ENCODE measurements around the gene KLHDC3.
A peak's percentile ranks its signal among the peaks of the same experiment; 100 is the strongest.

Gene KLHDC3, protein sequence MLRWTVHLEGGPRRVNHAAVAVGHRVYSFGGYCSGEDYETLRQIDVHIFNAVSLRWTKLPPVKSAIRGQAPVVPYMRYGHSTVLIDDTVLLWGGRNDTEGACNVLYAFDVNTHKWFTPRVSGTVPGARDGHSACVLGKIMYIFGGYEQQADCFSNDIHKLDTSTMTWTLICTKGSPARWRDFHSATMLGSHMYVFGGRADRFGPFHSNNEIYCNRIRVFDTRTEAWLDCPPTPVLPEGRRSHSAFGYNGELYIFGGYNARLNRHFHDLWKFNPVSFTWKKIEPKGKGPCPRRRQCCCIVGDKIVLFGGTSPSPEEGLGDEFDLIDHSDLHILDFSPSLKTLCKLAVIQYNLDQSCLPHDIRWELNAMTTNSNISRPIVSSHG

DNA sequence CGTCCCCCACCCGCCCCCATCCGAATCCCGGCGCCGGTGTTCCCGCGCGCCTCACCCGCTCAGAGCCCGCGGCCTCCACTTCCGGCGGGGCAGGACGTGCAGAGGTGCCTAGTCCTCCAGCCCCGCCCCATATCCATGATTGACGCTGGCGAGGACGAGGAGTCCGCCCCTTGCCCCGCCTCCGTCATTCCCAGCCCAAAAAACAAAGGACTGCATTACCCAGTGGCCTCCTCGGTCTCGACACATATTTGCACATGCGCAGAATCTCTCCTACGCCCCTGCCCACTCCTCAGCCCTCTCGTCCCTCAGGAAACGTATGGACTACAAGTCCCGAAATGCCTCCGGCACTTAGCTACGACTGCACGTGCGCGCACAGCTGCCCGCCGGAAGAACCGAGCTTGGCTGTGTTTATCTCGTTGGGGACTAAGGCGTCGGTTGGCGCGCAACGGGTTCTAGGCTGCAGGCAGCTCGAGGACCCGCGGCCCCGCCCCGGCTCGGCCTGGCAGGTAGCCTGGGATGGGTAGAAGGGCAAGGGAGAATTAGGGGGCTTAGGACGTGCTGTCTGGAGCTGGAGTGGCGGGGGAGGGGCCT, at the start of gene KLHDC3, which contains the start of gene MEA1:
Gene KLHDC3 (plus strand): TSS at position 407 of the 591 bp plus-strand sequence. CDS start 2,944 bp downstream, outside the sequence.
Gene MEA1 (minus strand): TSS at position 104 of the 591 bp plus-strand sequence. CDS start 133 bp downstream, outside the sequence.
- peak; percentile 96 to 99 for DNase-seq

DNA sequence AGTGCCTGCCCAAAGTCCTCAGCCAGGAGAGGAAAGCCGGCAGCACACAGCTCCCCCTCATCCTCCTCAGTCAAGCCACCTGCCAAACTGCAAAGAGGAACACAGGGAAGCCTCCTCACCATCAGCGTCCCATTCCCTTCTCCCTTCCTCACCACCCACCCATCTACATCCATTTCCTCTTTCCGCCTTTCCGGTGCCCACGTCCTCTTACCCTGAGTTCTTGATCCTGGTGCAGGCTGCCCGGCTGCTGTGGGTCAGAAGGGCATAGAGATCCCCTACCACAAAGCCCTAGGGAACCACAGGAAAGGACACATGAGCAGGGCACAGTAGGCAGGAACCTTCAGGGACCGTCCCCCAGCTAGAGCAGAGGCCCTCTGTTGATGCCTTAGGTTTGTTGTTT, 47.5 kb upstream of the KLHDC3 start:
- DNase-seq: no peak

DNA sequence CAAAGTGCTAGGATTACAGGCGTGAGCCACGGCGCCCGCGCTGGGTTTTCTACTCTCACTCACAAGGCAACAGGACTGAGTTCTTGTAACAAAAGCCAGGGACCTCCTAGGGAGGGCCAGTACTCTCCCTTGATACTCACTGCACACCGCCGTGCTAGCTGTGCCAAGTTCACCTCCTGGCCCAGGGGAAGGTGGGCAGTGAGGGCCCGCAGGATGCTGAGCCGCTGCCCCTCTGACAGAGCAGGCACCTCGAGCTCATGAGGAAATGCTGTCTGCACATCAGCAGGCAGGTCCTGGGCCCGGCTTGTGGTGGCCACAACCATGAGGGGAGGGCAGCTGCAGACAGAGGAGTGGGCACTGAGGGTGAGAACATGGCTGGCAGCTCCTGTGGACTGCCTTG, 46.8 kb upstream of the KLHDC3 start:
- no peak for DNase-seq

GRCh38 chr6:42968126-42968701, 45.8 kb upstream of the KLHDC3 start:
- no peak for DNase-seq

GRCh38 chr6:42968783-42969182, 45.3 kb upstream of the KLHDC3 start:
- no peak for DNase-seq

- no peak for DNase-seq
These were observed 44.6 kb upstream of the KLHDC3 start for GRCh38 chr6:42969431-42969830.

DNA sequence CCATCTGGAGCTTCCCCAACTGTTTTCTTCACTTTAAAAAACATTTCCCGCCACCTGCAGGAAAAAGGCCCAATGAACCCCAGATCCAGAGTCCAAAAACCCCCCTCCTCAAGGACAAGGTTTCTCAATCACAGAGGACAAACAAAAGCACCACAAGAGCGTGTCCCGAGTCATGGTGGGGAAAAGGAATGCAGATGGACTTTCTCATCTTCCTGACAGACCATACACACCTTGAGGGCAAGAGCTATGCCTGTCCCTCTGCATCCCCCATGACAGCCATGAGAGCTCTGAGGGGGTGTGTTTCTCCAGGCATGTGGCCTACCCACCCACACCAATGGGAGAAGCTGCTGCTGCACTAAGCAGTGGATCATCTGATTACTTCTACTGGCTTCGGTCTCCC, 44.1 kb upstream of the KLHDC3 start:
- DNase-seq: no peak

DNA sequence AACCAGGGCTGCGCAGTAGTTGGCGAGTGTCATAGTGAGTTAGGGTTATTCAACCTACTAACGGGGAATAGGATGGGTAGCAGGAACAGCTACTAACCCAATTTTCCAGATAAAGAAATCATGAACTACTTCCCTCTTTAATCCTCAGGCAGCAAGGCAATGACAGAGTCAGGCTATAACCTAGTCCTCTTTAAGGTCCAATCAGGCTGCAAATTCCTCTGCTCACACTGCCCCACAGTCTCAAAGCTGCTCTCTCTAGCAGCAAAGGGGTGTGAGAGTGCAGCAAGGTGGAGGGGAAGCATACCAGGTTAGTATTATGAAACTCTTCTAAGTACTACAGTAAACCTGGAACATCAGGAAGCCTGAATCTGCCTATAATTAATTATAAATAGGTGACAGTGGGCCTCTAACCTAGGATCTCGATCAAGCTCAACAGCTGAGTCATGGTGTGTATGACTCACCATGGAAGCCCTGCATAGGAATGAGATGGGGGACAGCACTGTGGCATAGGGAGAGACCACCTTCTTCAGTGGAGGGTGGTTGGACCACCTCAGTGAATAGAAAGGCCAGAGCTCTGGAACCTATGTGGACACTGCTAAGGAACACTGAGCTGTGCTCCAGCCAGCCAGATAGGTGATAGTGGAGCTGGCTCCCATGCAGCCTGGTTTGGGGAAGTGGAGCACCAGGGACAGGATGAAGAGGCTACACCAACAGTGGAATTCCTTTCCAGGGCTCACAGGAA, 43.0 kb upstream of the KLHDC3 start:
- peak in 1 of 2 experiments; percentile 10 for DNase-seq

DNA sequence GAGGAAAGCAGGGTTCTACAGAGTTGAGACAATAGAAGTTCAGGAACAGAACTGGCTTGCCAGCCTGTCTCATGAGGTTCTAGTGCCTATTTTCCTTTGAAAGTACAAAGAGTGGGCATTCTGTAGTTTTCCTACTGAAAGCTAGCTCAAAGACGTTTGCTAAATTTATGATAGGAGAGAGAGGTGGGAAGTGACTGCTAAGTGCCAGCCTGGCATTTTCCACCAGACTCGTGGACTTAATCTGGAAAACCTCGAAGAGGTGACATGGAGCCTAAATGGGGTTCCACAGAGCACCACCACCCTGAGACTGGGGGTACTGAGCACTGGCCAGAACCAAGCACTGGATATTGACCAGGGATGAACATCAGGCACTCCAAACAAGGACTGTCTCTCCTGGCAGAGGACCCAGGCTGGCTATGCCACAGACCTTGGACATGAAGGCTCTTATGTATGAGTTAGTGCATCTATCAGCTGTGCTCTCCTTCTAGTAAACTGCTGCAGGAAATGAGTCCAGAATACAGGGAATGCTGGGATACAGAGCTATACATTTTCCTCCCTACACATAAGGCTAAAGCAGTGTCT, 42.2 kb upstream of the KLHDC3 start:
- DNase-seq: no peak

- DNase-seq: no peak
These were observed 40.1 kb upstream of the KLHDC3 start for GRCh38 chr6:42973926-42974325.

DNA sequence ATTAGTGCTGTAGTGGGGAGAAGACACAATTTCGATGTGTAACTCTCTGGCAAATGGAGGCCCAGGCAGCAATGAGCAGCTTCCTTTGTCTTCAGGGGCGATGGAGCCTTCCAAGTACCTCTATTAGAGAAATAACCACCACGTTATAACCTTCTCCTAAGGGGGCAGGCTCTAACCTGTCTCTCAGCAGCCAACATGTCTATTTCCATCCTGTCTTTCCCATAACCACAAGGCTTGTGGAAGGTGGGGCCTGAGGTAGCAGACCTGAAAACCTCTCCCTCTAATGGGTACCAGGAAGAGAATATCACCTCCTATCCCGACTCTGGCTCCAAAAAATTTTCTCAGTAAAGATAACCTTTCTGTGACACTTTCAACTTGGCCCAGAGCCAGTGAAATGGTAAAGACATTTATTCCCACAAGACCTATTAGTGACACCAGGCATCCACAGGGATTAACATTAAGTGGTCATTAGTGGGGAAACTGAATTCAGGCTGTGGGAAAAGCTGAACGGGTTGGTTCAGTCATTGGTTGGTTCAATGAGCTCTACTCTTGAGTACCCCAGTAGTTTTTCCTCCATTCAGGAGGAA, 39.0 kb upstream of the KLHDC3 start:
- no peak for DNase-seq

DNA sequence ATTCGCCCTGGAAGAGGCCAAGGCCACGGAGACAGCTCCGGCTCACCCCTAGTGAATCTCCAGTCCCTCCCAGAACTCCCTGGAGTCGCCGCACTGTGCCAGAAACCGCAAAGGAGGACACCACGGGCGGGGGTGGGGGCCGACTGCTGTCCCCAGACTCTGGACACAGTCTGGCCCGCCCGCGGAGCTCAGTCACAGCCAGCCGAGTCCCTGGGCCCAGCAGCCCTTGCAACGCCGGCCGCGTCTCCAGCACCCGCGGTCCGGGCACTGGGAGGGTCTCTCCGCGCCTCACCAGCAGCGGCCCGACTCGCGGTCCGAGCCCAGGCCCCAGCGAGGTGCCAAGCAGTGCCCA, 35.6 kb upstream of the KLHDC3 start:
- DNase-seq: peak in 1 of 2 experiments; percentile 19

DNA sequence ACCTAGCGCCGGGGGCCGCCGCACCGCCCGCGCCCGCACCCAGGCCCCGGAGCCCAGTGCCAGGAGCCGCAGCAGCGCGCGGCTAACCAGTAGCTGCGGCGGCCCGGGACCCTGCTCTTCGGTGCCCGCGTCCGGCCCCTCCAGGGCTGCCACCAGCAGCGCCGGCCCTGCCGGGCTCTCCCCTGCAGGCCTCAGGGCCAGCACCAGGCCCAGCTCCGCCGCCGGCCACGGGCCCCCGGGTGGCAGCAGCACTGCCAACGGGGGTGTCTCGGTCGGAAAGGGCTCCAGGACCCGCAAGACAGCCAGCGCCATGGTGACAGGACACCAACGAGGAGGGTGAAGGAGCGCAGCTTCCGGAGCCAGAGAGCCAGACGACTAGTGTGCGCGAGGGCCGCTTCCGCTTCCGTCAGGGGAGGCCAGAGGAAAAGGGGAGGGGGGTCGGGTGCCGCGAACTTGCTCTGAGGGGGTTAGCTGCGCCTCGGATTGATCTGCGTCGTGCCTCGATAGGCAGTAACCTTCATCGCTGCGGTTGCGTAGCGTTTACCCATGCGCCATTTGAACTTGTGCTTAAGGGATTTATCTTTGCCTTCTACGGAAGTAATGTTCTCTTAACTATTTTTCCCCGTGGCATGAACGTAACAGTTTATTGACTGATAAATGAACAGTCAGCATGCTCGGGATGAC, 35.1 kb upstream of the KLHDC3 start, which contains the start of gene PEX6:
Gene PEX6 (minus strand): TSS at position 343 of the 684 bp plus-strand sequence. CDS start 31 bp downstream, at position 312.
- peak; percentile 87 to 91 for DNase-seq

- peak in 1 of 2 experiments; percentile 20 for DNase-seq
These were observed 34.4 kb upstream of the KLHDC3 start for GRCh38 chr6:42979523-42980177.

DNA sequence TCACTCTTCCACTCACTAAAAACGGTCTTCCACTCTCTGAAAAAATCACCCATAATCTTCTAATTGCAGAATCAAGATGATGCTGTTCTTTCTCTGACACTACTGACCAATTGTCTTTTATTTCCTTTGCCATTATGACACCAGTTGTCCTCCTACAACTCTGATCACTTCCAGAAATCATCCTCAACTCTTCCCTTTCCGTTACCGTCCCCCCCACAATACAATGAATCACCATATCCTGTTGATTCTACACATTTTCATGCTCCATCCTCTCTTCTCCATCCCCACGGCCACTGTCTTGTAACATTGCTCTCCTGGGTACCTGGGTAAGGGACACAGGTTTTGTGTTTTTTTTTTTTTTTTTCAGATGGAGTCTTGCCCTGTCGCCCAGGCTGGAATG, 32.2 kb upstream of the KLHDC3 start:
- no peak for DNase-seq

DNA sequence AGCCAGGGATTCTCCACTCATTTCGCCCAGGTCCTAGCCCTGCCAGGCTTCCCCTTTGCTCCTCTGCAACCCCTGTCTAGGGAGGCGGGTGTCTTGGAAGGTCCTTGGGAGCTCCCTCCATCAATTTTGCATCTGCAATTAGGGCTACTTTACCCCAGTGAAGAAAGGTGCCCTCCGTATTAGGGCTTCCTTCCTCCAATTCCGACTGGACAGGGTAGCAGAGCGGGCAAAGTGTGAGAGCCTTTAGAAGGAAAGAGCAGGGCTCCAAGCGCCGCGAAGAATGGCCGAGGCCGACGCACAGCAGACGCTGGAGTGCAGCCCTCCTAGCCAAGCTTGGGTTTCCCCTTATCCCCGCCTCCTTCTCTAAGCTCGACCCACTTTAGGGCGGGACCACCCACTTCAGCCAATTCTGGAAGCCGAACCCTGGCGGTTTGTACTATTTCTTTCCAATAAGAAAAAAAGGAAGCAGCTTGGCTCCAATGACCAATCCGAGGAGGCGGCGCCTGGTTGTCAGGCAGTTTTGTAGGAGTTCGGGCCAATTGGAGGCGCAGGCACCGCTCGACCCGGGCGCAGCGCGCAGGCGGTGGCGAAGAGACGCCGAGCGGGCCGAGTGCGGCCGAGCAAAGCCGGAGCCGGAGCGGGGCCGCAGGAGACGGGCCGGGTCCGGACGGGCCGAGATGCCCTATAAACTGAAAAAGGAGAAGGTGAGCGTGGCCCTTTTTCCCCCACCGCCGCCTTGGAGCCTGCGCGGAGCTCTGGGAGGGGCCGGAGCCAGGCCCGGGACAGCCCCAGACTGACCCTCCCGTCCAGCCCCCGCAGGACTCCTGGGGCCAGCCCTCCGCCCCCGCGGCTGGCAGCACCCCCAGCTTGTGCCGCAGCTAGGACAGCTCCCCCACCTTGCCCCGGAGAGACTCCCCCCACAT, 29.8 kb upstream of the KLHDC3 start, which contains the start of gene PPP2R5D:
Gene PPP2R5D (plus strand): TSS at position 570 of the 923 bp plus-strand sequence. CDS start 108 bp downstream, at position 678.
- DNase-seq: peak; percentile 88 to 97

DNA sequence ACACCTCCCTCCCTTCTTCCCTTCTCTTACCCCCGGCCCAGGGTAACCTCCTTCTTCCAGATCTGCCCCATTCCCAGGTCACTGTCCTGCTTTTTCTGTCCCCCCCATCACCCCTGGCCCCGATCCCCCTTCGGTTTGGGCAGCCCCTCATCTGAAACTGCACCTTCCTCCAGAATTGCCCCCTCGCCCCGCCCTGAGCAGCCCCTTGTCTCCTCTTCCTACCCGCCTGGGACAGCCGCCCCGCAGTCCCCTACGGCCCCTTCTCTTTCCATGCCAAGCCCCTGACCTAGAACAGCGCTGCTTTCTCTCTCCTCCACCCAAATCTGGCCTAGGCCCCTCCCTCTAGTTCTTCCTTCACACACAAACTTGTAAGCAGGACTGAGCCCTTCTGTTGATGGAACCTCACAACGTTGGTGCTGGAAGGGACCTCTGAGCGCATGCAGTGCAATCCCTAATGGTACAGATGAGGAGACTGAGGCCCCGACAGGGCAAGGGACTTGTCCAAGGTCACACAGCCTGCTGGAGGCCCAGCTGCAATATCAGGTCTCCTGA, 29.0 kb upstream of the KLHDC3 start:
- no peak for DNase-seq

DNA sequence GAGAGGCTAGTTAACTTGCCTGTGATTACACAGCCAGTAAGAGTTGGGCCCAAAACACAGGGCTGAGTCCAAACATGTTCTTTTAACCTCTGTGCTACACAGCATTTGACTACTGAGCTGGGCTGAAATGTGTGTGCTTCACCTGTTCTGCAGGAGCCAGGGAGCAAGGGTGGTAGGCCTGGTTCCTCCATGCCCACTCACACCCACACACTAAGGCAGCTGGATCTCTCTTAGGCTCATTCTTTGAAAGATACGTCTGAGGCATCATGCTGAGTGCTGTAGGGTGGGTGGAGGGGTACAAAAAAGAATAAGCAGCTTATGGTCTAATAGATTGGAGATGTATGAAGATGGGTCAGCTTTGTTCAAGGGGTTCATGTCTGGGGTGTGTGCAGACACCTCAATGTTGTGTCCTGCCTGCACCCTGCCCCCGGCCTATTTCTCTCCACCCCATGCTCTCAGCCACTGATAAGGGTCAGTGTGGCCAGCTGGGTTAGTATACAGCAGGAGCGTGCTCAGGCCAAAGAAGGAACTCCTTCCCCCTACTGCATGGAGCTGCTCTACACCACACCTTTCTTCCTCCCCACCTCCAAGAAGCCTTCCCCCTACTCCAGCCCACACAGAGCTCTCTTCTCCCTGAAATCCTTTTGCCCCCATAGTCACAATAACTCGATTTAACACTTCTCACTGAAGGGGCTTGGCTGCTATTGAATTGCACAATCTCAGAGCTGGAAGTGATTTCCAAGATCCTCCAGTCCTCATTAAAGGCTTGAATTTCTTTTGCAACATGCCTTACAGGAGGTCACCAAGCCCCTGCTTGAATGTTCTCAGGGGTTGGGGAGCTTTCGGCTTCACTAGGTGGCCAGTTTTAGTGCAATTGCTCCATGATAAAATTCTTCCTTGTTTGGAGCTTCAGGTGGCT, 26.3 kb upstream of the KLHDC3 start:
- DNase-seq: no peak

All from stimulated activated CD4-positive, alpha-beta T cell treated with anti-CD3 and anti-CD28 coated beads, Interleukin-4, amount 100 ng/mL, for 4 hours (primary cell).